KG1 (cell line): ENCODE data around the gene VSIR.

Experiments used
- DNase-seq: peaks from one replicate; lab custom pipeline; 2025; lab: John Stamatoyannopoulos, UW

The VSIR gene

DNA sequence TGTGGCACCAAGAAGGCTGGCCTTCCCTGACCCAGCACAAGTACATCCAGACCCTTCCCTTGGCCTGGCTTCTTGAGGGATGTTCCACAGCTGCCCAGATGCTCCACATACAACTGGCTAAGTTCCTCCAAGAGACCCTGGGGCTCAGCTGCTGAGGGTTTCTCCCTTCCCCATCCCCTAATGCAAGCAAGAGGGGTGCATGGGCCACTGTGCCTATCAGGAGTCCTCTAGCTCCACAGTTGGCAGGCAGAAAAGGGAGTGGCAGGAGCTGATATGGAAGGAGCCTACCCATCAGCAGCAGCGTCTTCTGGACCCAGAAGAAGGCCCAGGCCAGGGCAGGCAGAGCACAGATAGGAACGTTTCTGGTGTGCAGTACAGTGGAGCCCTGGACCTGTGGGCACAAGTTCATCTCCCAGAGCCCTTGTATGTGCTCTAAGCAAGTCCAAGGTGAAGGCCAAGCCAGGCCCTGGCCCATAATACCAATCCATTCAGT lies 26.2 kb downstream of the VSIR start:
- no peak for DNase-seq

DNA sequence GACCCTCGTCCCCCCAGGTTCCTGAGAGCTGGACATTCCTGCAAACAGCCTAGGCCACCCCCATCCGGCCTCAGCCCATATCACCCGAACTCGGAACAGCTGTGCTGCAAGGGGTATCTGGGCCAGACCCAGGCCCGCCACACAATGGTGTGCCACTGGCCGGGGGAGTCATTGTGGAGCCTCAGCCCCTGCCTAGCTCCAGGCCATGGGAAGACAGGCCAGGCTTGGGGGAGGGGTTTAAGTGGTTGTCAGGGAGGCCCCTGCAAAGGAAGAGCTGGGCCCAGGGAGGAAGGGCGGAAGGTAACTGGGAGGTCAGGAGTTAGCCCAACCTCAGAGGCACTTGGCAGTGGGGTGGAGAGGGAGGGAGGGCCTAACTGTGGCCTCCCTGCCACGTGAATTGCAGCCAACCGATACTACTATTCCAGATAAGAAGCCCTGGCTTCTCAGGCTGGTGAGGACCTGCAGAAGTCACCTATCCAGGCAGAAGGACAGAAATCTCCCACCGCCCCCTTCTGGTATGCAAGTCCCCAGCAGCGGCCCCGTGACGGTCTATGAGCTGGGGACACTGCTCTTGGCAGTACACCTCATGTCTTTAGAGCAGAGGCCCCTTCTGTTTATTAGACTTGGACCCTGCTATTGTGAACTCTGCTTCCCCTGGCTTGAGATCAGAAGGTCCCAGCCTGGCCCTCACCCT lies 26.8 kb downstream of the VSIR start:
- peak; percentile 76 for DNase-seq

DNA sequence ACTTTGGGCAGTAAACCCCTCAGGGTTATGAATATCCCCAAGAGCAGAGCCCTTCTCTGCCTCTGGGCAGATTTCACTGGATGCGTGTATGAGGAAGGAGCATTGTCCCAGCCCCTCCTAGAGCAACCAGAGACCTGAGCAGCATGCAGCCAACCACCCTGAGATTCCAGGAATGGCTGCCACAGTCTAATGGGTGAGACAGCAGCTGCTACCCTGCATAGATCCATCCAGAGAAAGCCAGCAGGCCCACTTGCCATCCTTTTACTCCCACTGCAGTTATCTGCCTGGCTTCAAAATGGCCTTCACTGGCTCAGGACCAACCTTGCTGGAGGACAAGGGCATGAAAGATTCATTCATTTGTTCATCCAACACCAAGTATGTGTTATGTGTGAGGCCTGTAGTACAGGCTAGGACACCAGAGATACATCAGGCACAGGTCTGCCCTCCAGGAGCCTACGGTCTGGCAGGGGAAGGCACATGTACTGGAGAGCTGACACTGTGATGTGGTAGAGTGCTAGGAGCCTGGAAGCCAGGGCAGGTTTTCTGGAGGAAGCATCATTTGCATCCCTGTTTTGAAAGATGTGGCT lies 27.6 kb downstream of the VSIR start:
- no peak for DNase-seq

DNA sequence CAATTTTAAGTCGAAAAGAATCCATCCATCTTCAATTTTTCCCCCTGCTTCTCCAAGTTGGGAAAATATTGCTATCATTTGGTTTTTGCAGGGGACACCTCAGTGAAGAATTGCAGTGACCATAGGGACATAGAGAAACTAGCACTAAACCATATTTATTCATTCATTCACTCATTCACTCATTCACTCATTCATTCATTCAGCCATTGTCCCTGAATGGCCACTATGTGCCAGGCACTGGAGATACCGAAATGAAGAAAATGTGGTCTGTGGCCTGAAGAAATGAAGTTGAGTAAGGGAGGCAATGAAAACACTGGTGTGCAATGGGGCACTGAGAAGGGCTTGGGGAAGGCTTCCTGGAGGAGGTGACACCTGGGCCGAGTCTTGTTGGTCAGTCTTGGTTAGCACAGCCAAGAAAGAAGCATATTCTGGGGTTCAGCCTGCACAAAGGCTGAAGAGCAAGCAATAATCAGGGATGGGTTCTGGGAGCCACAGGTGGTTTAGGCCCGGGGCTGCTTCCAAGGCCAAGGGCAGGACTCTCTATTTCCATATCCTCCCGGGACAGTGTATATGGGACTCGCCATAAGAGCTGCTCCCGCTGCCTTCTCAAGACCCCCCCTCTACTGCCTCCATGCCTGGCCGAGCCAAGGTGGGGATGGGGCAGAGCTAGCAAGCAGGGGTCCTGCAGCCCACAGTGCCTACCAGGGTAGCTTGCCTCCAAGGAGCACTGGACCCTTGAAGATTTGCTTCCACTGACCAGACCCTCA lies 28.2 kb downstream of the VSIR start:
- DNase-seq: no peak

DNA sequence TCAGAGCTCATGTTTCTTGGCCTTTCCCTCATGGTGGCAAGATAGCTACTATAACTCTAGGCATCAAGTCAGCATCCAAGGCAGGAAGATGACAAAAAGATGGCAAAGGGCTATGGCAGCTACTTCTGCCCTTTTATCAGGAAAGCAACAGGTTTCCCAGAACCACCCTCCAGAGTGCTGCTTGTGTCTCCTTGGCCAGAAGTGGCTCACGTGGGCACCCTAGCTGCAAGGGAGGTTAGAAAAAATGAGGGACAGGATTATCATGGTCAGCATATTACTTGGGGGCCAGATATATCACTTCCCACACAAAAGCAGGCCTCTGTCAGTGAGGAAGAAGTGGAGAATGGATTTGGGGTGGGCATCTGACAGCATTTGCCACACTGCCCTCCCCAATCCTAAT lies 29.5 kb downstream of the VSIR start:
- DNase-seq: no peak

DNA sequence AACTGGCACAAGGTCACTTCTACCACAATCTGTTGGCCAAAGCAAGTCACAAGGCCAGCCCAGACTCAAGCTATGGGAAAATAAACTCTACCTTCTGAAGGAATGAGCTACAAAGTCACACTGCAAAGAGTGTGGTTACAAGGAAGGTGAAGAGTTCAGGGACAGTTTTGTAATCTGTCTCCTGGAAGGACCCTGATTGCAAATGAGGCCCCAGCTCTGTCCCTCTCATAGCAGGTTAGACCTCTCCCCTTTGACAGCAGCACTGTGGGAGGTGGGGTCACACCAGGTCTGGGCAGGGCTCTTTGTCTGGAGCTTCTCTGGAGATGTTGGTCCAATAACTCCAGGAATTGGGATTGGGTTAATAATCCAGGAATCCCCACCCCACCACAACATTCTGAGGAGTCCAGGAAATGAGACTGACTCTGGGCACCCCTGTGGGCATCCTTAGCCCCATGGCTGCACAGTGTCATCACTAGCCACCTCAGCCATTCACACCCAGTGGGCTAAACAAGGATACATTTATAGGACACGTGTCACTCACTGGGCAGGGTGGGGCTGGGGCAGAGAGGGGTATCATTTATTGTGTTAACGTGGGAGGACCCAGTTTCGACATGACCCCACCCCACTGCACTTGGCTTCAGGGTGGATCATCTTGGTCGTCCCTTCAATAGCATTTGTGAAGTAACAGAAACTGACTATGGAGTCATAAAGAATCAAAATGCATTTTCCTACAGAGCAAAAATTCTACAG lies 30.1 kb downstream of the VSIR start:
- no peak for DNase-seq

DNA sequence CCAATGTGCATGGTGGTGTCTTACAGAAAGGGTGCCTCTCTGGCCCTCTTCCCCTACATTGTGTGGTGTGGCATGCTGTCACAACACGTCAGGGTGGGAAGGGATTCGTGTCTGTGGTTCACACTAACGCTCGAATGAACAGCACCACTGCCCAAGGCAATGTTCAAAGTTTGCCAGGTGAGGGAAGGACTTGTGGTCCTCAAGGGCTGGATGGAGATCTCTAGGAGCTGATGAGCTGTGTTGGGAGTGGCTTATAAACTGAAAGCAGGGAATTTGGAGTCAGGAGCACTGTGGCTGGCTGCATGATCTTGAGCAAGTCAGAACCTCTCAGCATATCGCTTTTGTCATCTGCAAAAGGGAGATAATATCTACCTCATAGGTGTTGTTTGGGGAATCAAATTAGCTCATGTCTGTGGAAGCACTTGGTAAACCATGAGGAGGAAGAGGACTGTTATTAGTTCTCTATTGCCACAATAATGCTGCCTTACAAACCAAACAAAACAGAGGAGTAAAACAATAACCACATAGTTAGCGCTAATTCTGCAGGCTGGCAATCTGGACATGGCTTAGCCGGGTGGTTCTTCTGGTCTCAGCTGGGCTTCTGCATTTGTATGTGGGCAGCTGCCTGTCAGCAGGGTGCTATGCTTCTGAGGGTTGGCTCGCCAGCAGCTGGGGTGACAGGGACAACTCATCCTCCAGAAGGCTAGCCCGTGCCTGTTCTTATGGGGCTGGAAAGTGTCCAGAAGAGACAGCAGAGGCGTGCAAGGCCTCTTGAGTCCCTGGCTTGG lies 30.8 kb downstream of the VSIR start:
- no peak for DNase-seq

DNA sequence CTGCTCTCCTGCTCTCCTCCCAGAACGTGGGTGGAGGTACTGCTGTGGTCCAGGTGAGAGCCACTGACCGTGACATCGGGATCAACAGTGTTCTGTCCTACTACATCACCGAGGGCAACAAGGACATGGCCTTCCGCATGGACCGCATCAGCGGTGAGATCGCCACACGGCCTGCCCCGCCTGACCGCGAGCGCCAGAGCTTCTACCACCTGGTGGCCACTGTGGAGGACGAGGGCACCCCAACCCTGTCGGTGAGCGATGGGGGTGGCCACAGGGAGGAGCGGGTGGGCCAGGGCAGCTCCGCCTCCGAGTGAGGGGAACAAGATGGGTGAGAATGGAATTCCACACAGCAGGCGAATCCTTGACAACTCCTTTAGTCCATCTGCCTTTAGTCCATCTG lies 31.6 kb downstream of the VSIR start:
- DNase-seq: no peak

DNA sequence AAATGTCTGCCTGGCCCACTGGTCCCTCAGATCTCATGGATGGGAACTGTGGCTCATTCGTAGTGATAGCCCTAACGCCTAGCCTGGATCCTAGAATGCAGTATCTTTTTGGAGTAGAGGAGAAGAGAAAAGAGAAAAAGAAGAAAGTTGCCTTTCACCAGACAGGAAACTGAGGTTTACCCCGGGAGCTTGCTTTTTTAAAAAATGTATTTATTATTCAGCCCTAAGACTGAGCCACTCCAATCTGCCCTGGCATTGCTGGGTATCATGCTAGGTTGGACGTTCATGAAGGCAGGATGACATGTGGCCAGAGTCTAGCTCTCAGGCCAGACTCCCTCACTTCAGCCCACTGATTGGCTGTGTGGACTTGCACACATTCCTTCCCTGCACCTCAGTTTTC lies 32.3 kb downstream of the VSIR start:
- no peak for DNase-seq

DNA sequence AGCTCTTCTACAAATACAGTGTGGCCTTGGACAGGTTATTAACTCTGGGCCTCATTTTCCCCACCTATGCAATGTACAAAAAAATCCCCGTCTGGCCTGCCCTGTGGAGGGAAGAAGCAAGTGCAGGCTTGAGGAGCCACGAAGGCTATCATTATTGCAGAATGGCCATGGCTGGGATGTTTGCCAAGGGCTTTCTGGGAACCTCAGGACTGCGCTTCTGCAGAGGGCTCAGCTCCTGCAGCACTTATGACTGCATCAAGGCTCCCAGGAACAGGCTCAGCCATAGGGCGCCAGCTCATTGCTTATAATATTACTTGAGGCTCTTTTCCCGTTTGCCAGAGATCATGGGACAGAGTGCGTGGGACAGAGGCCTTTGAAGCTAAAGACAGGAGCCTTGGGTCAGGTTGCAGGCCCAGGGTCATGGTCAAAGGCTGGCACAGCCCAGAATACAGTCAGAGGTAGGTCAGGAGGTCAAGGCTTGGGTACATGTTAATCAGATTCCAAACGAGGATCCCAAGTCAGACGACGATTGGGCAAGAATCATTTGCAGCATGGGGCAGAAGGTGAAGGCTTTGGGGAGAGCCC lies 33.2 kb downstream of the VSIR start:
- DNase-seq: no peak

DNA sequence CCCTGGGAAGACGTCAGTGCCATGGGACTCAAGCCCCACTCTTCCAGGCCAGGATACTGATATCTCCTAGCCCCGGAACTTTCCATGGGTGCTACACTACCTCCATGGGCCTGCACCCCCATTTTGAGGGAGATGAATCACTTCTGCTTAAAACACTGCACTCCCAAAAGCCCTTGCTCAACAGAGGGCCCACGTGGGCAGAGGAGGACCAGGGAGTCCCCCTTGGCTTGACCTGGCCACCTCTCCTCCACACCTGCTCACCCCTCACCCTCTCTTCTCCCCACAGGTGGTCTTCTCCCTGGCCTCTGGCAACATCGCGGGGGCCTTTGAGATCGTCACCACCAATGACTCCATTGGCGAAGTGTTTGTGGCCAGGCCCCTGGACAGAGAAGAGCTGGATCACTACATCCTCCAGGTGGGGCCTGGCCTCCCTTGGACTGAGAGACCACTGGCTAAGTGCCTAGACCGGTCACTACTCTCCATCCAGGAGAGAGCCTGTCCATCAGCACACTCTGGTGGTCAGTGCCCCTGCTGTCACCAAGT lies 33.9 kb downstream of the VSIR start:
- no peak for DNase-seq

DNA sequence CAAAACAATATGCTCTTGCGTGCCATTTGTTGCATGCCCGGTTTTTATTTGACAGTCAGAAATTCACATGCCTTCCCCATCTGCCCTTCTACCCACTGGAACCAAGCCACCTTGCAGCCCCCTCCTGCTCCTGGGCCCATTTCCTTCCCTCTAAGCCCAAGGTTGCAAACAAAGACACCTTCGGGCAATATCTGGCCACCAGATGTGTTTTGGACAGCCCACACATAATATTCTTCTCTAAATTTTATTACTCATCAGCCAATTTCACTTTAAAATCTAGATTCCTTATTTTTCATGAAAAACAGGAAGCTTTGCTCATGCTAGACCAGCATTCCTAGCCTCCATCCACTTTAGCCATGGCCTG lies 35.5 kb downstream of the VSIR start:
- no peak for DNase-seq

DNA sequence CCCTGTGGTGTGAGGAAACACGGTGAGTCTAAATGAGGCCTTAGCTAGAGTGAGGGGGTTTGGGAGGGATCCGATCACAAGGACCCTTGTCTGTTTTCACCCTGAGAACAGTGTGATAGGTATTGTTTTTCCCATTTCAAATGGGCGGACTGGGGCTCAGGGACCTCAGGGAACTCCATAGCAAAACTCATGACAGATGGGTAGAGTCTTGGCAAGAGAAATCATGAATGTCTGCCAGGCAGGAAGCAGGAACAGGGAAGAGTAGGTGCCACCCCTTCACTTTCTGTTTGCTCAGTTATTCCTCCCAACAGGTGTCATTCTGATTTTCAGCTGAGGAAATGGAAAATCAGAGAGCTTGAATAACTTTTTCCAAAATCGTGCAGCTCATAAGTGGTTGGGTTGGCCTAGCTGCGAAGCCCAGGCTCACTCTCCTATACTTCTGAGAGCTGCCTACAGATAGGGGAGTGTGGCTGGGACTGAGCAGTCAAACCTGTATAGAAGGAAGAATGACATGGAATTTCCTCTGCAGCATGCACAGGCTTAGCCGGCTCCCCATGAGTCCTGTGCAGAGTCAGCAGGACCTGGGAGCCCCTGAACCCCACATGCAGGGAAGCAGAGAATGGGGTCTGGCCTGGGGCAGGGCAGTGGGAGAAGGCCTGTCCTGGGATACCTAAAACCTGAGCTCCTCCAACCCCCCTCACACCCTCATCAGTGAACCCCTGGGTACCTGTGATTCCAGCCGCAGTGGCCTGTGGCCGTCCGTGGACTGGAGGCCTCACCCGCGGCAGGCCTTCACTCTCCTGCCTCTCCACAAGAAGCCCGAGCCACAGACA lies 36.1 kb downstream of the VSIR start:
- no peak for DNase-seq

DNA sequence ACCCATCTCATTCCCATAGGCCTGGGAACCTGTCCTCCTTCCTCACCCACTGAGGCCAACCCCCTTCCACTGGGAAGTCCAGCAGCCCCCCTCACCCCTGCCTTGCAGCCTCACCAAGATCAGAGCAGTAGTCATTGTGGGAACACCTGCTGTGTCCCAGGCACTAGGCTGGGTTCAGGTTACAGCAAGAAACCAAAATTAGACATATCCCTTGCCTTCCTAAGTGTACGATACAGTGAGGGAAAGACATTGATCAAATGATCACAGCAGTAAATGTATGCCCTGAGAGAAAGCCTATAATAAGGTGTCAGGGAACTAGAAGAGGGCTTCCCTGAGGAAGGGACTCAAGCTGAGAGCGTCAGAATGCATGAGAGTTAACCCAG lies 36.8 kb downstream of the VSIR start:
- no peak for DNase-seq

DNA sequence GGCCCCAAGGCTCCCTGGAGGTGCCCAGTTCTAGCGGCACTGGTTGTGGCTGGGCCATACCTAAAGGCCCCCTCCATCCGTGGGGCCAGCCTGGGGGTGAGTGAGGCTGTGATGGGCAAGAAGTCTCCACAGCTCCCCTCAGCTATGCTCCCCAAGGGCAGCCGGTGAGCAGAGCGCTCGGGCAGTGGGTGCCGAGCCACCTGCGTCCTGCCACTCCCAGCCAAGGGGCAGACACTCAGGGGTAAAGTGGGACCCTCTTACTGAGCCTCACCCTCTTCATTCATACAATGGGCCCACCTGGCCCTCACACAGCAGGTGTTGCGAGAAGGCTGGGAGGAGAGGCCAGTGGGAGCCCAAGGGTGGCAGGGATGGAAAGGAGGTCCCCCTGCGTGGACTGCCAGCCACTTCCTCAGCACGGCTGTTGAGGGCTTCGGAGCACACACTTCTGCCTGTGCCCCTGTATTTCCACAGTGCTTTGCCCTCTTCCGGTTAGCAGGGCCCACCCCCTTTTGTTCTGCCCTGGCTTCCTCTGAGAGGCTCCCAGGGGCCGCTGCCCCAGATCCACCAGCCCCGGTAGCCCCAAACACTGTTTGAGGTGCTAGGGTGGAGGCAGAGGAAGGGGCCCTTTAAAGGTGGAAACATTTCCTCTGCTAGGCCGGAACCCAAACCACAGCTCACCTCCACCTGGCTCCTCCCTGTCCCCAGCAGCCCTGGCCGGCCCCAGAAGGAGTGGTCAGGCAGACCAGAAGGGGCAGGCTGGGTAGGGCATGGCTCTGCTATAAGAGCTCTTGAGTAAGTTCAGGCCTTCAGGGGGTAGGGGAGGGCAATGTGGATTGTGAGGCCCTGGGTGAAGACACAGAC lies 37.4 kb downstream of the VSIR start:
- no peak for DNase-seq

DNA sequence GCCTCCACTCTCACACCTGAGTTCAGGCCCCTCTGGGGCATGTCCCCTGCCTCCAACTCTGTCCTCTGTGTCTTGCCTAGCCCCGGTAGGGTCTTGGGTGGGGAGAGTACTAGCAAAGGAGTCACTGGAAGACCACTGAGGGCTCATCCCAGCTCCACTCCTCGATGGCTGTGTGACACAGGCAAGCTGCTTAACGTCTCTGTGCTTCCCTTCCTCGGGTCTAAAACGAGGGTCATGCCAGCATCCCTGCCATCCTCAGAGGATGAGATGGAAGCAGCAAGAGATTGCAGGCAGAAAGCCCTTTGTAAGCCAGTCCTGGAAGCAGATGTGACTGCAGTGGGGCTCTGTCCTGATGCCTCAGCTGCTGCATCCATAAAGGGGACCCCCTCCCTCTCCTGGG lies 38.5 kb downstream of the VSIR start:
- DNase-seq: no peak

DNA sequence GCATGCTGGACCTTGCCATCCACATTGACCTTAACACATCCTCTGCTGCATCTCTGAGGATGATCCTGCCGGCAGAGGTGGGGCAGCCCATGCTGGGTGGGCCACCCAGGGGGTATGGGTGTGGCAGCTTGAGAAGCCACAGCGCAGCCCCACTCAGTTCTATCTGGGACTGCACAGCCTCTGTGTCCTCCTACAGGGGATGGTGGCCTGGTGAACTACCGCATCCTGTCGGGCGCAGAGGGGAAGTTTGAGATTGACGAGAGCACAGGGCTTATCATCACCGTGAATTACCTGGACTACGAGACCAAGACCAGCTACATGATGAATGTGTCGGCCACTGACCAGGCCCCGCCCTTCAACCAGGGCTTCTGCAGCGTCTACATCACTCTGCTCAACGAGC lies 41.5 kb downstream of the VSIR start:
- no peak for DNase-seq

DNA sequence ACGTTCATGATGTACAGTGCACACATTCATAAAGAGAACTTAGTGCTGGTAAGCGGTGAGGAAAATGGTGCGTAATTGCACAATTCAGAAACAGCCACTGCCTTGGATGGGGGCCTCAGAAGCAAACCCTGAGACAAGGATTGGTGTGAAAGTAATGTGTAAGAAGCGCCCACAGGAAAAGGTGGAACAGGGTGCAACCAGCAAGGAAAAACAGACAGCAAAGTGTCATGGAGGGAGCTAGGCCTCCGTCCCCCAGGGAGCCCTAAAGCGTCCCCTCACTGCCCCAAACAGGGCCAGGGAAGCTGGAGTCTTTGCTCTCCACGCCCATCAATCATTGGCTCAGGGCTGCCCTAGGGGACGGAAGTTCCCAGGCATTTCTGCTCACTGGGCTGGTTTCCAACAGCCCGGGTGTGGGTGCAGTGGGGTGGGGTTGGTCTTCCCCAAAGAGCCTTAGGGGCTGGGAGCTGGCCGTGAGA lies 44.1 kb downstream of the VSIR start:
- peak; percentile 47 for DNase-seq
